ENCODE results near the gene KRTAP5-8. TPM values are rescaled to one million over a fixed set of nuclear protein-coding genes. Genes with fewer than 3 reads are reported as not detected.

KRTAP5-8 gene
- total and polyA plus RNA-seq, 9 of the 15 experiments (the other 6 are each of a cell fraction or from before 2014, with no cell fraction given): not detected

GRCh38 chr11:71527576-71528210 is 10.1 kb upstream of the KRTAP5-8 start (continued):
- no peak for TF ChIP-seq KDM4B (IDR thresholded peaks at IDR 0.05; ENCODE audit: borderline replicate concordance in 2 of 2, low read depth in 1 of 2)
- TF ChIP-seq ZNF407 (IDR thresholded peaks at IDR 0.05; ENCODE audit: low read depth): no peak
- TF ChIP-seq BRD9 (IDR thresholded peaks at IDR 0.05; ENCODE audit: low read depth, partially characterized antibody): no peak
- no peak for TF ChIP-seq ZNF551 (CRISPR knock-in tag; IDR thresholded peaks at IDR 0.05)
- TF ChIP-seq THRAP3 (IDR thresholded peaks at IDR 0.05; ENCODE audit: borderline replicate concordance): no peak
- no peak for TF ChIP-seq PHF20 (IDR thresholded peaks at IDR 0.05; ENCODE audit: partially characterized antibody)
- TF ChIP-seq GABPB2 (CRISPR knock-in tag; conservative IDR thresholded peaks at IDR 0.05): no peak
- TF ChIP-seq MTA1 (IDR thresholded peaks at IDR 0.05; ENCODE audit: borderline replicate concordance): no peak
- TF ChIP-seq LARP7 (IDR thresholded peaks at IDR 0.05): no peak
